Measurements from ENCODE around the gene FMO1. TPM values are rescaled to one million over a fixed set of nuclear protein-coding genes. Genes with fewer than 3 reads are reported as not detected.
"Not testable (repeated sequence)": the region's sequence is repeated elsewhere in the genome, so short reads cannot be mapped to it uniquely, and the experiment has no call there.

Gene FMO1
- total and polyA plus RNA-seq, 7 experiments from 2014 or later: not detected

- no peaks in the 10 kb centered on the region for H3K27me3 ChIP-seq (ENCODE audit: control insufficient read depth in 2 of 2, insufficient read depth in 2 of 2, low read length in 2 of 2)
- H3K36me3 Mint-ChIP-seq: no peaks in the 10 kb centered on the region
- H3K4me1 Mint-ChIP-seq: peaks cover 0 to 2% (median 0%) of the 10 kb centered on the region in 7 donors
- H3K27ac ChIP-seq (ENCODE audit: low read depth, low read length): no peak overlapping the region
- no peaks in the 10 kb centered on the region for H3K9me3 Mint-ChIP-seq
- ChIA-PET CTCF (no interaction called here), POLR2A (no interaction called here)
- DNase-seq (no peak), ATAC-seq (no peak)
- no peaks in the 10 kb centered on the region for H3K36me3 ChIP-seq (ENCODE audit: control insufficient read depth in 2 of 3, insufficient read depth in 3 of 3, low read length in 3 of 3)
- no peaks in the 10 kb centered on the region for H3K4me1 ChIP-seq (ENCODE audit: control insufficient read depth in 2 of 2, insufficient read depth in 2 of 2, low read length in 2 of 2)
- H3K27ac Mint-ChIP-seq: no peak overlapping the region
- intact Hi-C loops (cut with micrococcal nuclease): no loop called here
- H3K4me3 Mint-ChIP-seq: no peak overlapping the region
- H3K9me3 ChIP-seq (ENCODE audit: control insufficient read depth in 2 of 3, low read length in 3 of 3): no peaks in the 10 kb centered on the region
- H3K27me3 Mint-ChIP-seq: peaks cover under 1 to 34% (median 6%) of the 10 kb centered on the region in 5 donors
- H3K4me3 ChIP-seq (ENCODE audit: low read length): no peak overlapping the region
Measured at GRCh38 chr1:171290621-171291020, 42.3 kb downstream of the FMO1 start.

- Mint-ChIP-seq H3K4me3 (no peak overlapping the region), H3K4me1 (no peaks in the 10 kb centered on the region), H3K27me3 (peaks cover 0 to 43% (median 19%) of the 10 kb centered on the region in 5 donors), H3K9me3 (peaks cover 0 to 8% (median under 1%) of the 10 kb centered on the region in 11 donors), H3K27ac (no peak overlapping the region), H3K36me3 (peaks cover 0 to 1% (median 0%) of the 10 kb centered on the region in 5 donors)
- Histone ChIP-seq H3K36me3 (ENCODE audit: control insufficient read depth in 2 of 3, insufficient read depth in 3 of 3, low read length in 3 of 3) (no peaks in the 10 kb centered on the region), H3K27me3 (ENCODE audit: control insufficient read depth in 2 of 2, insufficient read depth in 2 of 2, low read length in 2 of 2) (no peaks in the 10 kb centered on the region), H3K27ac (ENCODE audit: low read depth, low read length) (no peak overlapping the region), H3K9me3 (ENCODE audit: control insufficient read depth in 2 of 3, low read length in 3 of 3) (no peaks in the 10 kb centered on the region), H3K4me1 (ENCODE audit: control insufficient read depth in 2 of 2, insufficient read depth in 2 of 2, low read length in 2 of 2) (no peaks in the 10 kb centered on the region), H3K4me3 (ENCODE audit: low read length) (no peak overlapping the region)
- DNase-seq: no peak
- POLR2A ChIA-PET: interaction anchor here (0.7 kb wide), 1 partner anchor 452 kb away, joined by 3 read pairs; no protein-coding TSS in a partner anchor
- intact Hi-C loops (cut with micrococcal nuclease): no loop called here
- CTCF ChIA-PET: no interaction called here
- ATAC-seq: no peak
Measured at GRCh38 chr1:171292799-171293198, 44.5 kb downstream of the FMO1 start.

- H3K4me3 ChIP-seq (ENCODE audit: low read length); intact Hi-C loops (cut with micrococcal nuclease); H3K4me3 Mint-ChIP-seq; H3K27ac ChIP-seq (ENCODE audit: low read depth, low read length); DNase-seq; H3K4me1 ChIP-seq (ENCODE audit: control insufficient read depth in 2 of 2, insufficient read depth in 2 of 2, low read length in 2 of 2); CTCF ChIA-PET; H3K27ac Mint-ChIP-seq; H3K4me1 Mint-ChIP-seq; ATAC-seq; H3K36me3 ChIP-seq (ENCODE audit: control insufficient read depth in 2 of 3, insufficient read depth in 3 of 3, low read length in 3 of 3); POLR2A ChIA-PET; H3K36me3 Mint-ChIP-seq; H3K27me3 ChIP-seq (ENCODE audit: control insufficient read depth in 2 of 2, insufficient read depth in 2 of 2, low read length in 2 of 2): not testable (repeated sequence)
- Mint-ChIP-seq H3K27me3 (peaks cover 2 to 43% (median 21%) of the 10 kb centered on the region in 5 donors), H3K9me3 (peaks cover 0 to 27% (median 16%) of the 10 kb centered on the region in 11 donors)
- peaks cover 0 to 13% (median 0%) of the 10 kb centered on the region in 3 experiments for H3K9me3 ChIP-seq (ENCODE audit: control insufficient read depth in 2 of 3, low read length in 3 of 3)
Measured at GRCh38 chr1:171295383-171295782, 47.1 kb downstream of the FMO1 start.

- Mint-ChIP-seq H3K9me3 (peaks cover 2 to 31% (median 19%) of the 10 kb centered on the region in 11 donors), H3K27ac (no peak overlapping the region), H3K4me1 (no peaks in the 10 kb centered on the region), H3K4me3 (no peak overlapping the region), H3K27me3 (peaks cover 2 to 39% (median 22%) of the 10 kb centered on the region in 5 donors), H3K36me3 (peaks cover 0 to 9% (median 3%) of the 10 kb centered on the region in 5 donors)
- H3K9me3 ChIP-seq (ENCODE audit: control insufficient read depth in 2 of 3, low read length in 3 of 3): peaks cover 0 to 13% (median 0%) of the 10 kb centered on the region in 3 experiments
- ChIA-PET CTCF (no interaction called here), POLR2A (no interaction called here)
- H3K27ac ChIP-seq (ENCODE audit: low read depth, low read length): no peak overlapping the region
- H3K4me1 ChIP-seq (ENCODE audit: control insufficient read depth in 2 of 2, insufficient read depth in 2 of 2, low read length in 2 of 2): no peaks in the 10 kb centered on the region
- no peak for DNase-seq
- H3K27me3 ChIP-seq (ENCODE audit: control insufficient read depth in 2 of 2, insufficient read depth in 2 of 2, low read length in 2 of 2): no peaks in the 10 kb centered on the region
- no peak for ATAC-seq
- no peaks in the 10 kb centered on the region for H3K36me3 ChIP-seq (ENCODE audit: control insufficient read depth in 2 of 3, insufficient read depth in 3 of 3, low read length in 3 of 3)
- no peak overlapping the region for H3K4me3 ChIP-seq (ENCODE audit: low read length)
- intact Hi-C loops (cut with micrococcal nuclease): no loop called here
Measured at GRCh38 chr1:171295821-171296220, 47.5 kb downstream of the FMO1 start.

GRCh38 chr1:171296897-171297296 is 48.6 kb downstream of the FMO1 start:
- DNase-seq: no peak
- Mint-ChIP-seq H3K27me3 (peaks cover 2 to 47% (median 28%) of the 10 kb centered on the region in 5 donors), H3K4me3 (no peak overlapping the region), H3K27ac (no peak overlapping the region), H3K4me1 (no peaks in the 10 kb centered on the region), H3K36me3 (peaks cover 0 to 18% (median 6%) of the 10 kb centered on the region in 5 donors), H3K9me3 (peaks cover 7 to 41% (median 27%) of the 10 kb centered on the region in 11 donors)
- no peak overlapping the region for H3K4me3 ChIP-seq (ENCODE audit: low read length)
- no peaks in the 10 kb centered on the region for H3K27me3 ChIP-seq (ENCODE audit: control insufficient read depth in 2 of 2, insufficient read depth in 2 of 2, low read length in 2 of 2)
- POLR2A ChIA-PET: no interaction called here
- ATAC-seq: no peak
- H3K36me3 ChIP-seq (ENCODE audit: control insufficient read depth in 2 of 3, insufficient read depth in 3 of 3, low read length in 3 of 3): no peaks in the 10 kb centered on the region
- intact Hi-C loops (cut with micrococcal nuclease): no loop called here
- H3K9me3 ChIP-seq (ENCODE audit: control insufficient read depth in 2 of 3, low read length in 3 of 3): peaks cover 0 to 13% (median 0%) of the 10 kb centered on the region in 3 experiments
- CTCF ChIA-PET: no interaction called here
- H3K27ac ChIP-seq (ENCODE audit: low read depth, low read length): no peak overlapping the region
- H3K4me1 ChIP-seq (ENCODE audit: control insufficient read depth in 2 of 2, insufficient read depth in 2 of 2, low read length in 2 of 2): no peaks in the 10 kb centered on the region

GRCh38 chr1:171298696-171299095 is 50.4 kb downstream of the FMO1 start:
- ChIA-PET POLR2A (no interaction called here), CTCF (interaction anchor here (0.7 kb wide), 1 partner anchor 15 kb away, joined by 3 read pairs; the partner anchor contains the start of gene FMO4)

GRCh38 chr1:171299342-171299741 is 51.0 kb downstream of the FMO1 start:
- intact Hi-C loops (cut with micrococcal nuclease): no loop called here
- H3K4me3 ChIP-seq (ENCODE audit: low read length): no peak overlapping the region
- H3K4me1 Mint-ChIP-seq: no peaks in the 10 kb centered on the region
- no peaks in the 10 kb centered on the region for H3K27me3 ChIP-seq (ENCODE audit: control insufficient read depth in 2 of 2, insufficient read depth in 2 of 2, low read length in 2 of 2)
- H3K9me3 ChIP-seq (ENCODE audit: control insufficient read depth in 2 of 3, low read length in 3 of 3): peaks cover 0 to 13% (median 0%) of the 10 kb centered on the region in 3 experiments
- H3K36me3 Mint-ChIP-seq: peaks cover 0 to 18% (median 6%) of the 10 kb centered on the region in 5 donors
- ATAC-seq (no peak), DNase-seq (no peak)
- H3K4me1 ChIP-seq (ENCODE audit: control insufficient read depth in 2 of 2, insufficient read depth in 2 of 2, low read length in 2 of 2): no peaks in the 10 kb centered on the region
- POLR2A ChIA-PET: no interaction called here
- H3K9me3 Mint-ChIP-seq: peaks cover 7 to 60% (median 34%) of the 10 kb centered on the region in 11 donors
- H3K36me3 ChIP-seq (ENCODE audit: control insufficient read depth in 2 of 3, insufficient read depth in 3 of 3, low read length in 3 of 3): no peaks in the 10 kb centered on the region
- no peak overlapping the region for H3K27ac Mint-ChIP-seq
- H3K27me3 Mint-ChIP-seq: peaks cover 2 to 59% (median 30%) of the 10 kb centered on the region in 5 donors
- no peak overlapping the region for H3K27ac ChIP-seq (ENCODE audit: low read depth, low read length)
- CTCF ChIA-PET: interaction anchor here (0.6 to 0.7 kb wide), 2 partner anchors 15 to 56 kb away, joined by 3 read pairs; partner anchors contain the start of gene FMO4
- H3K4me3 Mint-ChIP-seq: no peak overlapping the region

More at GRCh38 chr1:171298696-171299095, 50.4 kb downstream of the FMO1 start:
- Histone ChIP-seq H3K4me1 (ENCODE audit: control insufficient read depth in 2 of 2, insufficient read depth in 2 of 2, low read length in 2 of 2) (no peaks in the 10 kb centered on the region), H3K27me3 (ENCODE audit: control insufficient read depth in 2 of 2, insufficient read depth in 2 of 2, low read length in 2 of 2) (no peaks in the 10 kb centered on the region), H3K9me3 (ENCODE audit: control insufficient read depth in 2 of 3, low read length in 3 of 3) (peaks cover 0 to 13% (median 0%) of the 10 kb centered on the region in 3 experiments), H3K36me3 (ENCODE audit: control insufficient read depth in 2 of 3, insufficient read depth in 3 of 3, low read length in 3 of 3) (no peaks in the 10 kb centered on the region), H3K4me3 (ENCODE audit: low read length) (no peak overlapping the region), H3K27ac (ENCODE audit: low read depth, low read length) (no peak overlapping the region)
- Mint-ChIP-seq H3K27me3 (peaks cover 2 to 60% (median 33%) of the 10 kb centered on the region in 5 donors), H3K27ac (no peak overlapping the region), H3K4me3 (no peak overlapping the region), H3K36me3 (peaks cover 0 to 18% (median 6%) of the 10 kb centered on the region in 5 donors), H3K9me3 (peaks cover 7 to 59% (median 34%) of the 10 kb centered on the region in 11 donors), H3K4me1 (no peaks in the 10 kb centered on the region)
- intact Hi-C loops (cut with micrococcal nuclease): no loop called here
- DNase-seq (no peak), ATAC-seq (no peak)
